ENCODE data around the gene HIPK2. TPM values are rescaled to one million over a fixed set of nuclear protein-coding genes. Genes with fewer than 3 reads are reported as not detected.

HIPK2 gene
- total RNA-seq, 2 donors from 2014 or later: 49.4 to 68.5 TPM

DNA sequence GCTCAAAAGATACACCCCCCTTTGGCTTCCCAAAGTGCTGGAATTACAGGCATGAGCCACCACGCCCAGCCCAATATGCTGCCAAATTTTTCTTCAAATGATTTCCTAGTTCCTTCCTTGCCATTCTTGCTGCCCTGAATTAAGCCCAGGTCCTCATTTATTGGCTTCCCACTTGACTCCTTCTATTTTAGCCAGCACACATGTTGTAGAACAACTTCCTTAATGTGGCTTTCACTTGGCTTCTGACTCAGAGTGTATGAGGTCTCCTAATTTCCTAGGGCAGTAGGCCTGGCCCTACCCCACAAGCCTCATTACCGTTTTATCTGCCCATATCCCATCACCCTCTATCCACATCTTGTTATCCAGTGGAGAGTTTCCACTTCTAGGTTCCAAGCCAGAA is 21.8 kb upstream of the HIPK2 start:
- Histone ChIP-seq H3K27me3 (replicated peaks; ENCODE audit: insufficient read depth) (no peaks in the 10 kb centered on the region), H3K4me3 (no peak overlapping the region), H3K4me1 (ENCODE audit: control insufficient read depth in 1 of 2, low read depth in 2 of 2) (peaks cover 0 to 6% of the 10 kb centered on the region in 2 donors), H3K27ac (no peak overlapping the region), H3K36me3 (no peaks in the 10 kb centered on the region), H3K9me3 (no peaks in the 10 kb centered on the region)
- TF ChIP-seq, protein P1, sequence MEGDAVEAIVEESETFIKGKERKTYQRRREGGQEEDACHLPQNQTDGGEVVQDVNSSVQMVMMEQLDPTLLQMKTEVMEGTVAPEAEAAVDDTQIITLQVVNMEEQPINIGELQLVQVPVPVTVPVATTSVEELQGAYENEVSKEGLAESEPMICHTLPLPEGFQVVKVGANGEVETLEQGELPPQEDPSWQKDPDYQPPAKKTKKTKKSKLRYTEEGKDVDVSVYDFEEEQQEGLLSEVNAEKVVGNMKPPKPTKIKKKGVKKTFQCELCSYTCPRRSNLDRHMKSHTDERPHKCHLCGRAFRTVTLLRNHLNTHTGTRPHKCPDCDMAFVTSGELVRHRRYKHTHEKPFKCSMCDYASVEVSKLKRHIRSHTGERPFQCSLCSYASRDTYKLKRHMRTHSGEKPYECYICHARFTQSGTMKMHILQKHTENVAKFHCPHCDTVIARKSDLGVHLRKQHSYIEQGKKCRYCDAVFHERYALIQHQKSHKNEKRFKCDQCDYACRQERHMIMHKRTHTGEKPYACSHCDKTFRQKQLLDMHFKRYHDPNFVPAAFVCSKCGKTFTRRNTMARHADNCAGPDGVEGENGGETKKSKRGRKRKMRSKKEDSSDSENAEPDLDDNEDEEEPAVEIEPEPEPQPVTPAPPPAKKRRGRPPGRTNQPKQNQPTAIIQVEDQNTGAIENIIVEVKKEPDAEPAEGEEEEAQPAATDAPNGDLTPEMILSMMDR (IDR thresholded peaks at IDR 0.05): no peak
- DNase-seq (ENCODE audit: low spot score): no peak
- no peak for ATAC-seq (ENCODE audit: insufficient number of reproducible peaks, low FRiP score, low read depth)

- H3K4me1 ChIP-seq (ENCODE audit: control insufficient read depth in 1 of 2, low read depth in 2 of 2): peaks cover 0 to 6% of the 10 kb centered on the region in 2 donors
- no peak for DNase-seq (ENCODE audit: low spot score)
- no peaks in the 10 kb centered on the region for H3K36me3 ChIP-seq
- no peak overlapping the region for H3K27ac ChIP-seq
- TF ChIP-seq, protein P1 (IDR thresholded peaks at IDR 0.05): no peak
- H3K9me3 ChIP-seq: no peaks in the 10 kb centered on the region
- no peaks in the 10 kb centered on the region for H3K27me3 ChIP-seq (replicated peaks; ENCODE audit: insufficient read depth)
- ATAC-seq (ENCODE audit: insufficient number of reproducible peaks, low FRiP score, low read depth): no peak
- H3K4me3 ChIP-seq: no peak overlapping the region
Measured at GRCh38 chr7:139798892-139799291, 21.1 kb upstream of the HIPK2 start.

GRCh38 chr7:139798221-139798620 is 20.4 kb upstream of the HIPK2 start:
- no peaks in the 10 kb centered on the region for H3K27me3 ChIP-seq (replicated peaks; ENCODE audit: insufficient read depth)
- TF ChIP-seq, protein P1 (IDR thresholded peaks at IDR 0.05): no peak
- no peaks in the 10 kb centered on the region for H3K36me3 ChIP-seq
- no peaks in the 10 kb centered on the region for H3K9me3 ChIP-seq
- ATAC-seq (ENCODE audit: insufficient number of reproducible peaks, low FRiP score, low read depth) (no peak), DNase-seq (ENCODE audit: low spot score) (no peak)
- H3K4me3 ChIP-seq: peak overlapping the region; percentile 19
- peaks cover 0 to 6% of the 10 kb centered on the region in 2 donors for H3K4me1 ChIP-seq (ENCODE audit: control insufficient read depth in 1 of 2, low read depth in 2 of 2)
- H3K27ac ChIP-seq: no peak overlapping the region

DNA sequence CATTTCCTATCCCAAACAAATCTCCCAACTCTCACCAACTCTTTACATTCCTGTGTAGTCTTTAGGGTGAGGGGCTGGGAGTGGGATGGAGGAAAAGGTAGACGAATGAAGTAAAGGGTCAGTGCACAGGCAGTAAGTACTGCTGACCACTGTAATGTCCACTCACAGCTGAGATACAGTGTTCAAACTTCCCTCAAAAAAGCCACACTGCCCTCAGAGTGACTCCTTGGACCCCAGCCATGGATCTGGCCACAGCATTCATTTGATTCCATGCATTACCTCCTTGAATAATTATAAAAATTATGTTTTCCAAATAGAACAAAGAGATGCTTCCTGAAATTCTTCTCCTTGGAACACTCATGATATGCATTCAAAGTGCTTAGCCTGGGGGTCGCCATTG is 19.8 kb upstream of the HIPK2 start:
- TF ChIP-seq, protein P1 (IDR thresholded peaks at IDR 0.05): no peak
- Histone ChIP-seq H3K27me3 (replicated peaks; ENCODE audit: insufficient read depth) (no peaks in the 10 kb centered on the region), H3K4me1 (ENCODE audit: control insufficient read depth in 1 of 2, low read depth in 2 of 2) (peaks cover 0 to 6% of the 10 kb centered on the region in 2 donors), H3K4me3 (no peak overlapping the region), H3K9me3 (no peaks in the 10 kb centered on the region), H3K27ac (no peak overlapping the region), H3K36me3 (no peaks in the 10 kb centered on the region)
- no peak for DNase-seq (ENCODE audit: low spot score)
- ATAC-seq (ENCODE audit: insufficient number of reproducible peaks, low FRiP score, low read depth): no peak

GRCh38 chr7:139791316-139791715 is 13.5 kb upstream of the HIPK2 start:
- no peak overlapping the region for H3K27ac ChIP-seq
- H3K27me3 ChIP-seq (replicated peaks; ENCODE audit: insufficient read depth): no peaks in the 10 kb centered on the region
- no peak overlapping the region for H3K4me3 ChIP-seq
- TF ChIP-seq, protein P1 (IDR thresholded peaks at IDR 0.05): no peak
- DNase-seq (ENCODE audit: low spot score) (no peak), ATAC-seq (ENCODE audit: insufficient number of reproducible peaks, low FRiP score, low read depth) (no peak)
- no peaks in the 10 kb centered on the region for H3K4me1 ChIP-seq (ENCODE audit: control insufficient read depth in 1 of 2, low read depth in 2 of 2)
- no peaks in the 10 kb centered on the region for H3K36me3 ChIP-seq
- no peaks in the 10 kb centered on the region for H3K9me3 ChIP-seq
